SU-DHL-6 (cell line): Measurements from ENCODE around the gene HMGB1.

Source experiments
- H2AFZ ChIP-seq: fragments of 200-600 bp; sonication (generic); 2 replicates; pipeline ENCODE4 v1.6.1; 2014; ENCODE audit warnings: low read depth, mild to moderate bottlenecking, moderate library complexity, mixed read lengths, antibody characterized with exemption, low read length; ENCODE audit not compliant: severe bottlenecking
- H3F3A ChIP-seq: fragments of 200-600 bp; shearing (Covaris generic); 2 replicates; pipeline ENCODE4 v1.6.0; 2016; ENCODE audit warnings: antibody characterized with exemption, mild to moderate bottlenecking; ENCODE audit not compliant: insufficient read depth
- H3K27ac ChIP-seq: fragments of 200-600 bp; sonication (generic); 2 replicates; pipeline ENCODE4 v1.5.1; 2016; ENCODE audit warnings: low read depth, mild to moderate bottlenecking, low read length, moderate library complexity, mixed read lengths
- H3K27me3 ChIP-seq: fragments of 200-600 bp; sonication (generic), shearing (Covaris generic); 2 replicates; pipeline ENCODE4 v1.6.0; 2014; ENCODE audit warnings: mild to moderate bottlenecking, low read length
- H3K36me3 ChIP-seq: fragments of 200-600 bp; sonication (generic); 2 replicates; pipeline ENCODE4 v1.6.1; 2014; ENCODE audit warnings: mild to moderate bottlenecking, low read length, mixed read lengths
- H3K4me2 ChIP-seq: fragments of 300-600, 200-600 bp; shearing (Covaris generic), sonication (generic); 2 replicates; pipeline ENCODE4 v1.6.0; 2014; ENCODE audit warnings: low read length, low read depth, mild to moderate bottlenecking; ENCODE audit not compliant: poor library complexity, severe bottlenecking
- H3K4me3 ChIP-seq: fragments of 200-600 bp; sonication (generic); 2 replicates; pipeline ENCODE4 v1.5.1; 2014; ENCODE audit warnings: antibody characterized with exemption, low read length, mild to moderate bottlenecking, mixed read lengths; ENCODE audit not compliant: insufficient read depth, poor library complexity, severe bottlenecking
- H3K79me2 ChIP-seq: fragments of 200-600 bp; sonication (generic); 2 replicates; pipeline ENCODE4 v1.6.1; 2014; ENCODE audit warnings: mild to moderate bottlenecking, low read length, moderate library complexity; ENCODE audit not compliant: insufficient read depth
- H3K9ac ChIP-seq: fragments of 200-600 bp; sonication (generic); 2 replicates; pipeline ENCODE4 v1.7.0; 2014; ENCODE audit warnings: mild to moderate bottlenecking, low read length
- H3K9me2 ChIP-seq: fragments of 200-600 bp; sonication (generic); replicated peaks from 2 replicates; pipeline ENCODE4 v1.6.1; 2014; ENCODE audit warnings: low read length; ENCODE audit not compliant: insufficient read depth
- H3K9me3 ChIP-seq: fragments of 200-600 bp; sonication (generic); 2 replicates; pipeline ENCODE4 v1.6.1; 2014; ENCODE audit warnings: low read length, mixed read lengths; ENCODE audit not compliant: insufficient read depth
- H4K20me1 ChIP-seq: fragments of 200-600 bp; sonication (generic); 2 replicates; pipeline ENCODE4 v1.6.1; 2014; ENCODE audit warnings: low read depth, mild to moderate bottlenecking, antibody characterized with exemption, low read length, moderate library complexity, mixed read lengths
- EZH2phosphoT487 ChIP-seq: fragments of 200-600 bp; sonication (generic), shearing (Covaris generic); conservative IDR thresholded peaks from 2 replicates; pipeline ENCODE4 v1.6.1; 2018; ENCODE audit warnings: mild to moderate bottlenecking, antibody characterized with exemption, low read length, moderate library complexity, mixed read lengths
- TF ChIP-seq, protein P1 (sequence below): fragments of 200-600 bp; sonication (generic); IDR thresholded peaks from one replicate; pipeline ENCODE4 v1.5.1; 2017; ENCODE audit warnings: antibody characterized with exemption, mild to moderate bottlenecking, low read length, moderate library complexity; ENCODE audit not compliant: insufficient read depth, poor library complexity, severe bottlenecking

The HMGB1 gene

DNA sequence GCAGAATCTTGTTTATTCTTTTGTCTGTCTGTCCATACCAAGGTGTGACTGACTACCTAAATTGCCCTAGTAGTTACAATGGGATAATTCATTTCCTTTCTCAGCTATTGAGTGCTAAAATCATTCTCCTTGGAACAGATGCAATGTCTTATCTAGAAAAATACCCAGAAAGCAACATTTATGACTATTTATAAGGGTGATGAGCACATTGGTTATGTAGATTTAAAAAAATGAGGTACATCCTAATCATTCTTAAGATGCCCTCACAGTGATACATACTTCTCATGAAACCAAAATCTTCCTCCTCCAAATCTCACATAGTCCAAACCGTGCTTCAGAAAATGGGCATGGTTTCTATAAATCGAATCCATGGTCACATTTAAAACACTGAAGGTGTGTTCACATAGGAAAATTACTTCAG, 55.0 kb downstream of the HMGB1 start:
- H3K36me3 ChIP-seq, result no peaks in the 10 kb centered on the region
- H3K27ac ChIP-seq, result no peak overlapping the region
- no peaks in the 10 kb centered on the region for H3K27me3 ChIP-seq
- H3K9ac ChIP-seq, result no peak overlapping the region
- H3K4me3 ChIP-seq, result no peak overlapping the region
- no peaks in the 10 kb centered on the region for H4K20me1 ChIP-seq
- H3K79me2 ChIP-seq, result no peaks in the 10 kb centered on the region
- no peak overlapping the region for H2AFZ ChIP-seq
- peaks cover 16% of the 10 kb centered on the region for H3F3A ChIP-seq
- TF ChIP-seq EZH2phosphoT487, result no peak
- no peaks in the 10 kb centered on the region for H3K9me2 ChIP-seq
- no peak overlapping the region for H3K4me2 ChIP-seq
- no peaks in the 10 kb centered on the region for H3K9me3 ChIP-seq

DNA sequence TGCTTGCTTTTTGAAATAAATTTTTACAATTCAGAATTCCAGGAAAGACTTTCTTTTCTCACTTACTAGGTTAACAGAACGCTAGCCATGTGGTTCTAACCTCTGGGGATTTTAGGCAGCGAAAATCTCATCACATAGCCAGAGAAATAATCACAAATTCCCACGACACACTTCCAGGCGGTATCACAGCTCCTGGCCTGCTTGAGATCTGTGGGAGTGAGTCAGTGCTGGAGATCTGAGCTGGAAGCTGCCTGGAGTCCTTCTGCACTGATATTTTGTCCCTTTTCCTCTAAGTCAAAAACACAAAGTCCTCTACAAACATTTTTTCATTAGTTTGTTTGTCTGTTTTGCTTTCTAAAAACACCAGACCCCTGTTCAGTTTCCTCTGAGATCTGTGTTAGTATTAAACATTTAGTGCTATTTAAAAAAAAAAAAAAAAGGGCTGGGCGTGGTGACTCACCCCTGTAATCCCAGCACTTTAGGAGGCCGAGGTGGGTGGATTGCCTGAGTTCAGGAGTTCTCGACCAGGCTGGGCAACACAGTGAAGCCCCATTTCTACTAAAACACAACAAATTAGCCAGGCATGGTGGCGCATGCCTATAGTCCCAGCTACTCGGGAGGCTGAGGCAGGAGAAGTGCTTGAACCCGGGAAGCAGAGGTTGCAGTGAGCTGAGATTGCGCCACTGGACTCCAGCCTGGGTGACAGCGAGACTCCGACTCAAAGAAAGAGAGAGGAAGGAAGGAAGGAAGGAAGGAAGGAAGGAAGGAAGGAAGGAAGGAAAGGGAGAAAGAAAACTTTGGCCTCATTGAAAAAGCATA, 55.6 kb downstream of the HMGB1 start:
- Histone ChIP-seq H3K36me3 (no peaks in the 10 kb centered on the region), H3K27me3 (no peaks in the 10 kb centered on the region), H3K79me2 (no peaks in the 10 kb centered on the region), H3F3A (peaks cover 10% of the 10 kb centered on the region), H3K9me2 (no peaks in the 10 kb centered on the region), H2AFZ (no peak overlapping the region), H3K9me3 (no peaks in the 10 kb centered on the region), H3K4me2 (no peak overlapping the region), H3K4me3 (no peak overlapping the region), H3K27ac (no peak overlapping the region), H4K20me1 (no peaks in the 10 kb centered on the region), H3K9ac (no peak overlapping the region)
- TF ChIP-seq, protein P1, sequence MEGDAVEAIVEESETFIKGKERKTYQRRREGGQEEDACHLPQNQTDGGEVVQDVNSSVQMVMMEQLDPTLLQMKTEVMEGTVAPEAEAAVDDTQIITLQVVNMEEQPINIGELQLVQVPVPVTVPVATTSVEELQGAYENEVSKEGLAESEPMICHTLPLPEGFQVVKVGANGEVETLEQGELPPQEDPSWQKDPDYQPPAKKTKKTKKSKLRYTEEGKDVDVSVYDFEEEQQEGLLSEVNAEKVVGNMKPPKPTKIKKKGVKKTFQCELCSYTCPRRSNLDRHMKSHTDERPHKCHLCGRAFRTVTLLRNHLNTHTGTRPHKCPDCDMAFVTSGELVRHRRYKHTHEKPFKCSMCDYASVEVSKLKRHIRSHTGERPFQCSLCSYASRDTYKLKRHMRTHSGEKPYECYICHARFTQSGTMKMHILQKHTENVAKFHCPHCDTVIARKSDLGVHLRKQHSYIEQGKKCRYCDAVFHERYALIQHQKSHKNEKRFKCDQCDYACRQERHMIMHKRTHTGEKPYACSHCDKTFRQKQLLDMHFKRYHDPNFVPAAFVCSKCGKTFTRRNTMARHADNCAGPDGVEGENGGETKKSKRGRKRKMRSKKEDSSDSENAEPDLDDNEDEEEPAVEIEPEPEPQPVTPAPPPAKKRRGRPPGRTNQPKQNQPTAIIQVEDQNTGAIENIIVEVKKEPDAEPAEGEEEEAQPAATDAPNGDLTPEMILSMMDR, result no peak
- no peak for TF ChIP-seq EZH2phosphoT487

DNA sequence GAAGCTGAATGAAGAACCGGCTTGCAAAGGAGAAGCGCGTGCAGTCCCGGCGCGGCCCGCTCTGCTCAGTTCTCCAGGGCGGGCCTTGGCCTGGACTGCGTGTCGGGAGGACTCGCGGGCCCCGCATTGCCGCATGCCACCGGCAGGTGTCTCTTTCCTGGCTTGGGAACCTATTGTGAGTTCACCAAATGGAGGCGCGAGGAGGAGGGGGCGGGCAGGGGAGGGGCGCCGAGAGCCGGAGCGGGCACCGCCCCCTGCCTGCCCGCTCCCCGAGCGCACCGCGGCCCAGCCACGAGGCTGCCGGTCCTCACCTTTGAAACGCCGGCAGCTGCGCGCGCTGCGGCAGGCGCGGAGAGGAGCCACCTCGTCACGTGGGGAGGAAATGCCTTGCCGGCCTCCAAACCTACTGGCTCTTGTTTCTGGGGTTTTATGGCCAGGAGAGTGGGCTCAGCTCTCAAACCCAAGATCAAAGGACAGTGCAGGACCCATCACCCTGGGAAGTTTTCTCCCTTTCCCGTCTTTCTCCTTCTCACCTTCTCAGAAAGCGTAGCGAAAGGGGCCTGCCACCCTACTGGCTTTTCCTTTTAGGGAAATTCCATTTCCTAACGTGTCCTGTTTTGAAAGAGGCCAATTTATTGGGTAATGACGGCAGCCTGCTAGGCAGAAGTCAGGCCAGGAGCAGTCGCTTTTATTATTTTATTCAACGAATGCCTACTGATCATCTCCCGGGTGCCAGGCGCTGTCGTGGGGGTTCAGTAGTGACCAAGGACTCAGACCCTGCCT, 57.2 kb downstream of the HMGB1 start:
- H3K9me2 ChIP-seq, result no peaks in the 10 kb centered on the region
- peaks cover 7% of the 10 kb centered on the region for H3F3A ChIP-seq
- peak overlapping the region; percentile 53 for H3K27ac ChIP-seq
- peak overlapping the region; percentile 70 for H2AFZ ChIP-seq
- H3K79me2 ChIP-seq, result no peaks in the 10 kb centered on the region
- H4K20me1 ChIP-seq, result no peaks in the 10 kb centered on the region
- H3K27me3 ChIP-seq, result no peaks in the 10 kb centered on the region
- TF ChIP-seq, protein P1, result peak; percentile 61
- TF ChIP-seq EZH2phosphoT487, result no peak
- H3K4me2 ChIP-seq, result peak overlapping the region; percentile 47
- H3K9ac ChIP-seq, result peak overlapping the region; percentile 33
- no peak overlapping the region for H3K4me3 ChIP-seq
- no peaks in the 10 kb centered on the region for H3K36me3 ChIP-seq
- H3K9me3 ChIP-seq, result no peaks in the 10 kb centered on the region
